Osteoblast (primary cell): Measurements from ENCODE around the gene CAMKMT. TPM values are rescaled to one million over a fixed set of nuclear protein-coding genes. Genes with fewer than 3 reads are reported as not detected.

Experiments
- DNase-seq: peaks from one replicate; pipeline ENCODE4 v3.0.0; 2011; ENCODE audit warnings: low spot score, mixed read lengths; ENCODE audit not compliant: insufficient read length; ENCODE audit errors: missing footprints
- H2AFZ ChIP-seq: 2 replicates; pipeline ENCODE4 v1.6.0; 2011; ENCODE audit warnings: mild to moderate bottlenecking, low read length
- H3K27ac ChIP-seq: 2 replicates; pipeline ENCODE4 v1.5.1; 2011; ENCODE audit warnings: mild to moderate bottlenecking, low read depth, low read length, moderate library complexity
- H3K27me3 ChIP-seq: 2 replicates; pipeline ENCODE4 v1.6.0; 2012; ENCODE audit warnings: mild to moderate bottlenecking, control low read depth, inconsistent platforms, low read length, moderate library complexity; ENCODE audit not compliant: insufficient read depth
- H3K36me3 ChIP-seq: 2 replicates; pipeline ENCODE4 v1.5.1; 2011; ENCODE audit warnings: mild to moderate bottlenecking, low read length, control low read depth, moderate library complexity; ENCODE audit not compliant: insufficient read depth
- H3K4me1 ChIP-seq: 2 replicates; pipeline ENCODE4 v1.5.1; 2011; ENCODE audit warnings: mild to moderate bottlenecking, low read length, control low read depth, moderate library complexity; ENCODE audit not compliant: insufficient read depth
- H3K4me2 ChIP-seq: 2 replicates; pipeline ENCODE4 v1.6.0; 2011; ENCODE audit warnings: mild to moderate bottlenecking, low read length; ENCODE audit not compliant: insufficient read depth
- H3K4me3 ChIP-seq: fragments of 200-600 bp; sonication (generic); 3 replicates; pipeline ENCODE4 v1.5.1; 2012; ENCODE audit warnings: mild to moderate bottlenecking, low read length, inconsistent platforms; ENCODE audit not compliant: insufficient read depth
- H3K79me2 ChIP-seq: 2 replicates; pipeline ENCODE4 v1.6.0; 2012; ENCODE audit warnings: mild to moderate bottlenecking, low read length, control low read depth, inconsistent platforms; ENCODE audit not compliant: insufficient read depth
- H3K9me3 ChIP-seq: 2 replicates; pipeline ENCODE4 v1.5.1; 2011; ENCODE audit warnings: low read depth, low read length, control low read depth
- H4K20me1 ChIP-seq: 2 replicates; pipeline ENCODE4 v1.6.0; 2012; ENCODE audit warnings: mild to moderate bottlenecking, low read length, control low read depth; ENCODE audit not compliant: insufficient read depth
- total RNA-seq: library from RNA; depleted of rRNA; stranded (reverse); fragments of >200 nt; gene quantifications from 2 replicates; pipeline ENCODE4 v1.2.3, GENCODE V29; 2012
- TF ChIP-seq, protein P1 (sequence below): IDR thresholded peaks from 2 replicates; pipeline ENCODE4 v1.5.1; 2011; ENCODE audit warnings: mild to moderate bottlenecking, low read depth, low read length, moderate library complexity; ENCODE audit errors: extremely low read depth

Gene CAMKMT
- total RNA-seq, 1 donor: 7.2 TPM

DNA sequence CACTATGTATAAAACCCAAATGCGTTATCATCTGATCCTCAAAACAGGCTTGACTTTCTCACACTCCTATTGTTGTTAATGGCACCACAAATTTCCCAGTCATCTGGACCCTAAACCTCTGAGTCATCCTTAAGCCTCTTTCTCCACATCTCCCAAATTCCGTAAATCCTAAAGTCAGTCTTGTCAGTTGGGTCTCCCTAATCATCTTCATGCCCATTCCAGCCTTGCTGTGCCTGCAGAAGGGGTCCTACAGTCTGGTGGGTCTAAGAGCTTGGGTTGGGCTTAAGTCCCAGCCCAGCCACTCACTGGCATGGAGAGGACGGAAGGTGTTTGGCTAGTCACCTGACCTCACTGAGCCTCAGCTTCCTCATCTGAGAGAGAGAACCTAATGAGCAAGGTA is 314.6 kb downstream of the CAMKMT start:
- H3K27me3 ChIP-seq: peaks cover 8% of the 10 kb centered on the region
- no peak for DNase-seq
- no peaks in the 10 kb centered on the region for H3K79me2 ChIP-seq
- TF ChIP-seq, protein P1, sequence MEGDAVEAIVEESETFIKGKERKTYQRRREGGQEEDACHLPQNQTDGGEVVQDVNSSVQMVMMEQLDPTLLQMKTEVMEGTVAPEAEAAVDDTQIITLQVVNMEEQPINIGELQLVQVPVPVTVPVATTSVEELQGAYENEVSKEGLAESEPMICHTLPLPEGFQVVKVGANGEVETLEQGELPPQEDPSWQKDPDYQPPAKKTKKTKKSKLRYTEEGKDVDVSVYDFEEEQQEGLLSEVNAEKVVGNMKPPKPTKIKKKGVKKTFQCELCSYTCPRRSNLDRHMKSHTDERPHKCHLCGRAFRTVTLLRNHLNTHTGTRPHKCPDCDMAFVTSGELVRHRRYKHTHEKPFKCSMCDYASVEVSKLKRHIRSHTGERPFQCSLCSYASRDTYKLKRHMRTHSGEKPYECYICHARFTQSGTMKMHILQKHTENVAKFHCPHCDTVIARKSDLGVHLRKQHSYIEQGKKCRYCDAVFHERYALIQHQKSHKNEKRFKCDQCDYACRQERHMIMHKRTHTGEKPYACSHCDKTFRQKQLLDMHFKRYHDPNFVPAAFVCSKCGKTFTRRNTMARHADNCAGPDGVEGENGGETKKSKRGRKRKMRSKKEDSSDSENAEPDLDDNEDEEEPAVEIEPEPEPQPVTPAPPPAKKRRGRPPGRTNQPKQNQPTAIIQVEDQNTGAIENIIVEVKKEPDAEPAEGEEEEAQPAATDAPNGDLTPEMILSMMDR: no peak
- H3K27ac ChIP-seq: no peak overlapping the region
- H3K9me3 ChIP-seq: no peaks in the 10 kb centered on the region
- H2AFZ ChIP-seq: no peak overlapping the region
- no peak overlapping the region for H3K4me2 ChIP-seq
- H3K4me1 ChIP-seq: no peaks in the 10 kb centered on the region
- H3K4me3 ChIP-seq: no peak overlapping the region
- H3K36me3 ChIP-seq: no peaks in the 10 kb centered on the region
- H4K20me1 ChIP-seq: peaks cover 5% of the 10 kb centered on the region

- no peak for DNase-seq
- no peak overlapping the region for H2AFZ ChIP-seq
Measured at GRCh38 chr2:44679584-44679983, 317.8 kb downstream of the CAMKMT start.

DNA sequence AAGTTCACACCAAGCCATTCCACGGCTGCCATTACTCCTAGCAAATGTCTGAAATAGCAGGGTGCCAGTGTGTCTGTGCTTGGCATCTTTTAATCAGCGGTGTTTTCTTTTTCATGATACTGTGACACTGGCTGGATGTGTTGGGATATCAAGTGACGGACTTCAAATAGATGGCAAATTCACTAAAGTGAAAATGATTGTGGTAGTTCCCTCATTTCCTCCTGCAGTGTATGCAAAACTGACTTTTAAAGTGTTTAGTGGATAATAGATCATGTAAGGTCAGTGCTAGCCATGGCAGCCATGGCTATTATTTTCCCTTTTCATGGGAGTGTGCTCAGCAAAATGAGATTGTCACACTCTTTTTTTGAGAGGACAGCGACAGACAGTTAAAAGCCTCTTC is 318.2 kb downstream of the CAMKMT start:
- Histone ChIP-seq H2AFZ (no peak overlapping the region), H3K27me3 (no peaks in the 10 kb centered on the region), H3K27ac (no peak overlapping the region), H3K4me1 (no peaks in the 10 kb centered on the region), H3K36me3 (no peaks in the 10 kb centered on the region), H3K9me3 (no peaks in the 10 kb centered on the region), H3K4me2 (no peak overlapping the region), H3K4me3 (no peak overlapping the region), H3K79me2 (no peaks in the 10 kb centered on the region), H4K20me1 (peaks cover 5% of the 10 kb centered on the region)
- TF ChIP-seq, protein P1: no peak
- no peak for DNase-seq

More at GRCh38 chr2:44679584-44679983, 317.8 kb downstream of the CAMKMT start:
- no peak overlapping the region for H3K4me3 ChIP-seq
- no peaks in the 10 kb centered on the region for H3K36me3 ChIP-seq
- TF ChIP-seq, protein P1: no peak
- H3K27me3 ChIP-seq: no peaks in the 10 kb centered on the region
- H3K4me2 ChIP-seq: no peak overlapping the region
- peaks cover 5% of the 10 kb centered on the region for H4K20me1 ChIP-seq
- no peaks in the 10 kb centered on the region for H3K4me1 ChIP-seq
- no peak overlapping the region for H3K27ac ChIP-seq
- no peaks in the 10 kb centered on the region for H3K9me3 ChIP-seq
- no peaks in the 10 kb centered on the region for H3K79me2 ChIP-seq

DNA sequence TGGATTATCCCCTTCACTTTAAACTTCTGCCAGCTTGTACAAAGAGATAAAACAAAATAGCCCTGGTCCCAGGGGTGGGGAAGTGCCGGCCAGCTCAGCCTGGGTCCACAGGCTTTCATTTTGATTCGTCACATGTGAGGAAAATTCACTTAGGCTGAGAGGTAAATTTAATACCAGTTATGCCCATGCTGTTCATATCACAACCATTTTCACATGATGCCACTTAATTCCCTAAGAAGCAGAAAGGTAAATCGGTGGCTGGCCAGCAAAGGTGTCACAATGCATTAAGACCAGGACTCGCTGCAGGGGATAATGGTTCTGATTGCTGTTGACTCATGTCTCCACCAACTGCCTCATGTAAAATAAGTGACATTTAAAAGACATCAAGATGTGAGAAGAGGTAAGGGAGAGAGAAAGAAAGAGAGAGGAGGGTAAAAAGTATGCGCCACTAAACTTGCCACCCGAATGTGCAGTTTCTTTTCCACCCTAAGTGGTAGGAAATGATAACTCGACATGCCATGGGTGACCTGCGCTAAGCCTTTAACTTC is 318.8 kb downstream of the CAMKMT start:
- H4K20me1 ChIP-seq: peaks cover 5% of the 10 kb centered on the region
- H2AFZ ChIP-seq: no peak overlapping the region
- no peaks in the 10 kb centered on the region for H3K79me2 ChIP-seq
- no peak overlapping the region for H3K4me3 ChIP-seq
- no peaks in the 10 kb centered on the region for H3K4me1 ChIP-seq
- DNase-seq: no peak
- no peak overlapping the region for H3K27ac ChIP-seq
- no peaks in the 10 kb centered on the region for H3K9me3 ChIP-seq
- H3K36me3 ChIP-seq: no peaks in the 10 kb centered on the region
- TF ChIP-seq, protein P1: no peak
- no peaks in the 10 kb centered on the region for H3K27me3 ChIP-seq
- no peak overlapping the region for H3K4me2 ChIP-seq
